Measurements from ENCODE around the gene EARS2.

EARS2 gene

DNA sequence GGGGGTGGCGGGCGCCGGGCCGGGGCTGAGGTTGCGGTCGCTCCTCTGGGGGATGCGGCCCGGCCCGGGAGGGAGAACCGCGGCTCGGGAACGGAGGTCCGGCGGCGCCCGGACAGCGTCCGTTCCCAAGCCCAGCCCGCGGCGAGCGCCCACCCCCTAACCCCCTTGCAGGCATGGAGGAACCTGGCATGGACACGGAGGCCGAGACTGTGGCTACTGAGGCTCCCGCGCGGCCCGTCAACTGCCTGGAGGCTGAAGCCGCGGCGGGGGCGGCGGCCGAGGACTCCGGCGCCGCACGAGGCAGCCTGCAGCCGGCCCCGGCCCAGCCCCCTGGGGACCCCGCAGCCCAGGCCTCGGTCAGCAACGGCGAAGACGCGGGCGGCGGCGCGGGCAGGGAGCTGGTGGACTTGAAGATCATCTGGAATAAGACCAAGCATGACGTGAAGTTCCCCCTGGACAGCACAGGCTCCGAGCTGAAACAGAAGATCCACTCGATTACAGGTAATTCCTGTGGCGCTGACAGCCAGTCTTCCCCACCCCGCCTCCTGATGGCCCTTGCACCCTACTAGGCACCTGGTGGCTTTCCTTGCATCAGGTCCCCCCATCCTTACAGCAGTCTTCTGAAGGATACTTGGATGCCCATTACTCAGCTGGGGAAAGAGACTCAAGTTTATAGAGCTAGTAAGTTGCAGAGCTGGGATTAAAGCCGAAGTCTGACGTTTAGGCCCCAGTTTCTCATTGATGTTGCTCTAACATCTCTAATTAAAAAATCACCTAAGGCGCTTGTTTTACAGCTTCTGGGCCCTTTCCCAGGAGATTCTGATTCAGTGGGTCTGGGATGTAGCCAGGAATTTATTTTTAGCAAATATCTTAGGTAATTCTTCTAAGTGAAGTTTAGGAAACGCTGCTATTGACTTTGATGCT, 891 bp upstream of the EARS2 start:
- H3K36me3 ChIP-seq (ENCODE audit: insufficient read depth, low read length) = peaks cover 45% of the 10 kb centered on the region
- no peaks in the 10 kb centered on the region for H4K20me1 ChIP-seq (ENCODE audit: insufficient read depth, low read length)
- no peaks in the 10 kb centered on the region for H3K9me3 ChIP-seq (ENCODE audit: low read length)
- peak overlapping the region; percentile 82 for H3K4me3 ChIP-seq (ENCODE audit: low read depth, low read length, poor library complexity, severe bottlenecking)
- H3K4me2 ChIP-seq (ENCODE audit: low read length) = peak overlapping the region; percentile 82
- no peak overlapping the region for H3K27ac ChIP-seq (ENCODE audit: low read depth, low read length, poor library complexity, severe bottlenecking)
- no peak overlapping the region for H2AFZ ChIP-seq (ENCODE audit: low read length)
- TF ChIP-seq, protein P1, sequence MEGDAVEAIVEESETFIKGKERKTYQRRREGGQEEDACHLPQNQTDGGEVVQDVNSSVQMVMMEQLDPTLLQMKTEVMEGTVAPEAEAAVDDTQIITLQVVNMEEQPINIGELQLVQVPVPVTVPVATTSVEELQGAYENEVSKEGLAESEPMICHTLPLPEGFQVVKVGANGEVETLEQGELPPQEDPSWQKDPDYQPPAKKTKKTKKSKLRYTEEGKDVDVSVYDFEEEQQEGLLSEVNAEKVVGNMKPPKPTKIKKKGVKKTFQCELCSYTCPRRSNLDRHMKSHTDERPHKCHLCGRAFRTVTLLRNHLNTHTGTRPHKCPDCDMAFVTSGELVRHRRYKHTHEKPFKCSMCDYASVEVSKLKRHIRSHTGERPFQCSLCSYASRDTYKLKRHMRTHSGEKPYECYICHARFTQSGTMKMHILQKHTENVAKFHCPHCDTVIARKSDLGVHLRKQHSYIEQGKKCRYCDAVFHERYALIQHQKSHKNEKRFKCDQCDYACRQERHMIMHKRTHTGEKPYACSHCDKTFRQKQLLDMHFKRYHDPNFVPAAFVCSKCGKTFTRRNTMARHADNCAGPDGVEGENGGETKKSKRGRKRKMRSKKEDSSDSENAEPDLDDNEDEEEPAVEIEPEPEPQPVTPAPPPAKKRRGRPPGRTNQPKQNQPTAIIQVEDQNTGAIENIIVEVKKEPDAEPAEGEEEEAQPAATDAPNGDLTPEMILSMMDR (IDR thresholded peaks at IDR 0.05; ENCODE audit: low read length) = no peak
- no peak for TF ChIP-seq EZH2 (IDR thresholded peaks at IDR 0.05; ENCODE audit: borderline replicate concordance, low read length)
- H3K27me3 ChIP-seq (ENCODE audit: insufficient read depth, low read length) = no peaks in the 10 kb centered on the region
- H3F3A ChIP-seq (ENCODE audit: insufficient read depth, low read length) = no peaks in the 10 kb centered on the region
- peaks cover 34% of the 10 kb centered on the region for H3K4me1 ChIP-seq (ENCODE audit: insufficient read depth, low read length, severe bottlenecking)
- no peaks in the 10 kb centered on the region for H3K9me2 ChIP-seq (ENCODE audit: low read depth, low read length)
- H3K9ac ChIP-seq (ENCODE audit: low read length) = peak overlapping the region; percentile 82
- H3K79me2 ChIP-seq (ENCODE audit: insufficient read depth, low read length) = peaks cover 27% of the 10 kb centered on the region

GRCh38 chr16:23554536-23554935, 2.6 kb downstream of the EARS2 start:
- Histone ChIP-seq H3F3A (ENCODE audit: insufficient read depth, low read length) (no peaks in the 10 kb centered on the region), H4K20me1 (ENCODE audit: insufficient read depth, low read length) (no peaks in the 10 kb centered on the region), H3K79me2 (ENCODE audit: insufficient read depth, low read length) (peaks cover 22% of the 10 kb centered on the region), H2AFZ (ENCODE audit: low read length) (no peak overlapping the region), H3K27me3 (ENCODE audit: insufficient read depth, low read length) (no peaks in the 10 kb centered on the region), H3K9me2 (ENCODE audit: low read depth, low read length) (no peaks in the 10 kb centered on the region), H3K9me3 (ENCODE audit: low read length) (no peaks in the 10 kb centered on the region), H3K4me1 (ENCODE audit: insufficient read depth, low read length, severe bottlenecking) (peaks cover 34% of the 10 kb centered on the region), H3K4me2 (ENCODE audit: low read length) (no peak overlapping the region), H3K27ac (ENCODE audit: low read depth, low read length, poor library complexity, severe bottlenecking) (peak overlapping the region; percentile 19), H3K4me3 (ENCODE audit: low read depth, low read length, poor library complexity, severe bottlenecking) (no peak overlapping the region), H3K9ac (ENCODE audit: low read length) (no peak overlapping the region), H3K36me3 (ENCODE audit: insufficient read depth, low read length) (peaks cover 42% of the 10 kb centered on the region)
- TF ChIP-seq, protein P1 (IDR thresholded peaks at IDR 0.05; ENCODE audit: low read length) = no peak
- no peak for TF ChIP-seq EZH2 (IDR thresholded peaks at IDR 0.05; ENCODE audit: borderline replicate concordance, low read length)

DNA sequence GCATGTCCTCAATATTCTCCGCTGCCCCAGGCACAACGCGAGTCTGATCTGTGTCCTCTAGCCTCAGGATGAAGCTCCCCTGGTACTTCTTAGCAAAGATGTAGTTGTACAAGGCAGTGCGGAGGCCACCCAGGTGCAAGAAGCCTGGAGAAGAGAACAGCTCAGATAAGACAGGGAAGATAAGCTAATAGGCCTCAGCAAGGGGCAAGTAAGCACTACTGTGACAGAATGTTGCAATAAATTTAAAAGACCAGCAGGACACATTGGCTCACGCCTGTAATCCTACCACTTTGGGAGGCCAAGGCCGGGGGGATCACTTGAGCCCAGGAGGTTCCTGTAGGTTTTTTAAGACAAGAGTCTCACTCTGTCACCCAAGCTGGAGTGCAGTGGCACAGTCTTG, 5.0 kb downstream of the EARS2 start:
- Histone ChIP-seq H3K9me3 (ENCODE audit: low read length) (no peaks in the 10 kb centered on the region), H3K9me2 (ENCODE audit: low read depth, low read length) (no peaks in the 10 kb centered on the region), H3K27me3 (ENCODE audit: insufficient read depth, low read length) (no peaks in the 10 kb centered on the region), H3F3A (ENCODE audit: insufficient read depth, low read length) (no peaks in the 10 kb centered on the region), H3K9ac (ENCODE audit: low read length) (no peak overlapping the region), H3K36me3 (ENCODE audit: insufficient read depth, low read length) (peaks cover 51% of the 10 kb centered on the region), H3K4me2 (ENCODE audit: low read length) (no peak overlapping the region), H3K27ac (ENCODE audit: low read depth, low read length, poor library complexity, severe bottlenecking) (no peak overlapping the region), H3K4me1 (ENCODE audit: insufficient read depth, low read length, severe bottlenecking) (peaks cover 22% of the 10 kb centered on the region), H2AFZ (ENCODE audit: low read length) (no peak overlapping the region), H4K20me1 (ENCODE audit: insufficient read depth, low read length) (no peaks in the 10 kb centered on the region), H3K79me2 (ENCODE audit: insufficient read depth, low read length) (peaks cover 8% of the 10 kb centered on the region; the same call in 1 of the 2 replicates), H3K4me3 (ENCODE audit: low read depth, low read length, poor library complexity, severe bottlenecking) (no peak overlapping the region)
- TF ChIP-seq, protein P1 (IDR thresholded peaks at IDR 0.05; ENCODE audit: low read length) = no peak
- no peak for TF ChIP-seq EZH2 (IDR thresholded peaks at IDR 0.05; ENCODE audit: borderline replicate concordance, low read length)

Measured in OCI-LY1 (cell line).